Measurements from ENCODE around the gene PAPPA2. TPM values are rescaled to one million over a fixed set of nuclear protein-coding genes. Genes with fewer than 3 reads are reported as not detected.

PAPPA2 gene
- total and polyA plus RNA-seq, 2 of the 4 experiments (the other 2 are of a cell fraction) = 0.10 to 0.18 TPM

GRCh38 chr1:176702901-176703300 is 239.9 kb downstream of the PAPPA2 start:
- BruUV-seq (replicated peaks) = no TSS peak
- dilution Hi-C loops (cut with HindIII; ENCODE audit: low sequenced_read_pairs, unreplicated experiment) = no loop called here
- ATAC-seq (ENCODE audit: low read depth) = no peak

More at GRCh38 chr1:176702901-176703300, 239.9 kb downstream of the PAPPA2 start:
- no peak overlapping the region for H4K5ac ChIP-seq (ENCODE audit: low read depth, low read length)
- no peaks in the 10 kb centered on the region for H3K9me1 ChIP-seq (ENCODE audit: insufficient read depth, low read length)
- H3K9ac ChIP-seq (ENCODE audit: low read depth, low read length) = no peak overlapping the region
- no peak overlapping the region for H4K8ac ChIP-seq (ENCODE audit: low read depth in 2 of 2, low read length in 2 of 2)
- H2BK20ac ChIP-seq (ENCODE audit: low read depth, low read length) = no peak overlapping the region
- H3K18ac ChIP-seq (ENCODE audit: low read depth, low read length) = no peak overlapping the region
- no peak overlapping the region for H3K4ac ChIP-seq (ENCODE audit: low read depth, low read length)
- intact Hi-C loops (cut with micrococcal nuclease) (no loop called here), in situ Hi-C loops (cut with MboI; ENCODE audit: low sequenced_read_pairs) (no loop called here)
- H3K27ac ChIP-seq (ENCODE audit: insufficient read depth, low read length) = no peak overlapping the region
- H2BK120ac ChIP-seq (ENCODE audit: low read depth, low read length) = no peak overlapping the region
- no peak overlapping the region for H3K4me3 ChIP-seq (ENCODE audit: insufficient read depth, low read depth, low read length)
- no peak overlapping the region for H3K23ac ChIP-seq (ENCODE audit: low read depth, low read length)
- ChIA-PET CTCF (no interaction called here), POLR2A (ENCODE audit: unreplicated experiment) (no interaction called here)
- H2AK9ac ChIP-seq (replicated peaks; ENCODE audit: low read depth, low read length, poor library complexity) = no peak overlapping the region
- DNase-seq = no peak
- no peak overlapping the region for H2BK15ac ChIP-seq (ENCODE audit: low read depth, low read length)
- H2AK5ac ChIP-seq (ENCODE audit: low read depth, low read length) = no peak overlapping the region
- no peaks in the 10 kb centered on the region for H3K79me1 ChIP-seq (ENCODE audit: low read depth in 1 of 2, low read length in 2 of 2)
- no CpG with 5 or more reads among the region's 3 CpGs for WGBS, 2 experiments (ENCODE audit: extremely low coverage in 2 of 2, insufficient read length in 1 of 2)
- no peak overlapping the region for H2AFZ ChIP-seq (replicated peaks; ENCODE audit: low read length, poor library complexity)
- no peak overlapping the region for H4K91ac ChIP-seq (ENCODE audit: insufficient read depth, low read depth, low read length)
- no peaks in the 10 kb centered on the region for H3K4me1 ChIP-seq (ENCODE audit: control insufficient read depth, insufficient read depth, low read length)
- H4K20me1 ChIP-seq (ENCODE audit: insufficient read depth, low read length) = no peaks in the 10 kb centered on the region
- H3K27me3 ChIP-seq (ENCODE audit: control insufficient read depth, insufficient read depth, low read length) = no peaks in the 10 kb centered on the region
- no peak overlapping the region for H2BK5ac ChIP-seq (ENCODE audit: low read depth, low read length, poor library complexity, severe bottlenecking)
- no peak overlapping the region for H3K14ac ChIP-seq (replicated peaks; ENCODE audit: low read depth, low read length)
- no peak for TF ChIP-seq RFX5 (IDR thresholded peaks at IDR 0.05; ENCODE audit: low read depth, low read length)
- TF ChIP-seq USF2 (IDR thresholded peaks at IDR 0.05; ENCODE audit: low read depth, low read length) = no peak
- H3K9me3 ChIP-seq (ENCODE audit: control insufficient read depth, insufficient read depth, low read length) = no peaks in the 10 kb centered on the region
- no peak overlapping the region for H3K56ac ChIP-seq (ENCODE audit: extremely low read depth, insufficient read depth, low read length)
- H3K4me2 ChIP-seq (ENCODE audit: low read depth, low read length) = no peak overlapping the region
- H3K36me3 ChIP-seq (ENCODE audit: control insufficient read depth, insufficient read depth, low read length) = no peaks in the 10 kb centered on the region
